HG03108 (cell line): ENCODE results near the gene LRMDA.

ENCODE experiments used
- ATAC-seq: cut with Tn5 transposase; IDR thresholded peaks from one replicate; pipeline ENCODE4 v1.9.1; 2021; ENCODE audit warnings: moderate library complexity; ENCODE audit not compliant: unreplicated experiment

LRMDA gene

DNA sequence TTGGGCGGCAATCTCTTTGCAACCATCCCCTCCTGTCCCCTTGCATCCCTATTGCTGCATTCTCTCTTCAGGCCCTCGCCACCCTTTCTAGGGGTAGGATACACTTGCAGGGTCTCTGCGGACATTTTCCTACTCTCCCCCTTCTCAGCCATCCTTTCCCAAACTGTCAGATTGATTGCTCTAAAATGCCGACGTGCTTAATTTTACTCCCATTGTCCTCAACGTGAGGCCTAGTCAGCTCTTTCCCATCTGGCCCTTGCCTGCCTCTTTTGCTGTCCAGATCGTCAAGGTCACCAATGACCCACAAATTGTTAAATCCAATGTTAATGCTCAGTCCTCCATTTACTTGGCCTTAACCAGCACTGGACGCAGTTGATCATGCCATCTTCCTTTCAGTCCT is 12.7 kb upstream of the LRMDA start:
- ATAC-seq = no peak

- ATAC-seq = no peak
Measured at GRCh38 chr10:75422913-75423312, 8.5 kb upstream of the LRMDA start.

GRCh38 chr10:75424571-75424970 is 6.9 kb upstream of the LRMDA start:
- ATAC-seq = no peak

GRCh38 chr10:75425291-75426079 is 5.9 kb upstream of the LRMDA start:
- no peak for ATAC-seq

DNA sequence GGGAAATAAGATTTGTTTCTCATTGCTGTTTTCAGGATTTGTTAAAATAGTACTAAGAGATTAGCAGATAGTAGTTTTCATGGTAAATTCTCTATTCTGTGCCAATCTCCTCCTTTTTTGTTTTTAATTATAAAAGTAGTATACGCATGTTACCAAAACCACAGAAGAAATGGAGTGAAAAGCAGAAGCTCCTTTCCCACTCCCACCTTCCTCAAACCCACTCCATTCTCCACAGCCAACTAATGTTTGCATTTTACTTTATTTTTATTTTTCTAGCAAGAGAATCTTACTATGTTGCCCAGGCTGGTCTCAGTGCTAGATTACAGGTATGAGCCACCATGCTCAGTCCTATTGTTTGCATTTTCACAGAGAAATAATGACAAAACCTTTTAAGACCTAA is 4.5 kb upstream of the LRMDA start:
- no peak for ATAC-seq

- ATAC-seq = no peak
Measured at GRCh38 chr10:75427951-75428350, 3.5 kb upstream of the LRMDA start.

- ATAC-seq = no peak
Measured at GRCh38 chr10:75428434-75429158, 2.8 kb upstream of the LRMDA start.

DNA sequence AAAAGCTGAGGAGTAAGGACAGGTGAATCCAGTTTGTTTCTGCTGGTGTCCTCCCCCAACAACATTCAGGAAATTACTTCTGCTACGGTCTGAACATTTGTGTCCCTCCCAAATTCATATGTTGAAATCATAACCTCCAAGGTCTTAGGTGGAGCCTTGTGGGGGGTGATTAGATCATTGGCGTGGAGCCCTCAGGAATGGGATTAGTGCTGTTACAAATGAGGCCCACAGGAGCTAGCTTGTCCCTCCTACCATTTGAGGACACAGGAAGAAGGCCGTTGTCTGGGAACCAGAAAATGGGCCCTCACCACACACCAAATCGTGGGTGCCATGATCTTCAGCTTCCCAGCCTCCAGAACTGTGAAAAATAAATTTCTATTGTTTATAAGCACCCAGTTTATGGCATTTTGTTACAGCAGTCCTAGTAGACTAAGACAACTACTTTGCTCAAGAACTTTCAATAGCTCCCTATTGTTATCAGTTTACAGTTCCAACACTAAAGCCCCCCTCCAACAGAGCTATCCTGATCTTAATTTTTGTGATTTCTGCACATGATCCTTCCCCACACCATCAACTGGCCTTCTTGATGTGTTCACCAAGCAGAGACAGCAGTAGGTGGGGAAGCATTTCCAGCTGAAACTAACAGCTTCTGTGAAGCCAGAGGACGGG is 2.1 kb upstream of the LRMDA start:
- ATAC-seq = no peak

GRCh38 chr10:75430000-75430763 is 1.2 kb upstream of the LRMDA start:
- no peak for ATAC-seq

GRCh38 chr10:75432176-75432575 is 752 bp downstream of the LRMDA start:
- no peak for ATAC-seq

- ATAC-seq = no peak
Measured at GRCh38 chr10:75432763-75433162, 1.3 kb downstream of the LRMDA start.

GRCh38 chr10:75433216-75433615 is 1.8 kb downstream of the LRMDA start:
- ATAC-seq = no peak

- no peak for ATAC-seq
Measured at GRCh38 chr10:75434291-75434690, 2.9 kb downstream of the LRMDA start.

DNA sequence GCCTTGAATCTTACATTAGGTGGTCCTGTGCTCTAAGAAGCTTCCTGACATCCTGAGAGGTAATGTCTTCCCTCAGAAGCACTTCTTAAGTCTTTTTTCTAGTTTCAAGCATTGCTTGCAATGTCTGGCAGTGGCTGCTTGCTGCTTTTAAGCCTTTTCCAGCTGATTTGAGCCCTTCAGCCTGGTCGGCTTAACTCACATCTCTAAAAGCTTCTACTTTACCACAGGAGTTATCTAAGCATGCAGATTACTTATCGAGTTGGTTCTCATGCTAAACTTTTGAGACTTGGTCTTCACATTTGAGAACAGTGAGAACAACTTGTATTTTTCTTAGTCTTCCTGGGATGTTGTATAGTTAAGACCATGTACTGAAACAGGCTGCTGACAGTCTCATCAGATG is 3.9 kb downstream of the LRMDA start:
- ATAC-seq = no peak

GRCh38 chr10:75436896-75437295 is 5.5 kb downstream of the LRMDA start:
- ATAC-seq = no peak

GRCh38 chr10:75437693-75438092 is 6.3 kb downstream of the LRMDA start:
- no peak for ATAC-seq

DNA sequence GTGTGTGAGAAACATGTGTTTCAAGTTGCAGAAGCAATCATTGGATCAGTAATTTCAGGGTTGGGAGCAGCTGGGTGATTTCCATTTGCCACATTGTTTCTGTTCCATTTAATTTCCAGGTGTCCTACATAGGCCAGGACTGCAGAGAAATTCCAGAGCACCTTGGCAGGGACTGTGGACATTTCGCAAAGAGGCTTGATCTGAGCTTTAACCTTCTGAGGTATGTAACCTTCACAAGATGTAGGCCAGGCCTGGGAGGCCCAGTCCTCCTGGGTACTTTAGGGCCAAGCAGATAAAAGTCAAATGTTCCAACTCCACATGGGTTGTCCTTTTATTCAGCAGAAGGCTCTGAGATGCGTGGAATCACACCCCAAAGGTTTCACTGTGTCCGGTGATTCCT is 6.9 kb downstream of the LRMDA start:
- no peak for ATAC-seq

- ATAC-seq = no peak
Measured at GRCh38 chr10:75439811-75440210, 8.4 kb downstream of the LRMDA start.

GRCh38 chr10:75440271-75440793 is 8.9 kb downstream of the LRMDA start:
- ATAC-seq = no peak

DNA sequence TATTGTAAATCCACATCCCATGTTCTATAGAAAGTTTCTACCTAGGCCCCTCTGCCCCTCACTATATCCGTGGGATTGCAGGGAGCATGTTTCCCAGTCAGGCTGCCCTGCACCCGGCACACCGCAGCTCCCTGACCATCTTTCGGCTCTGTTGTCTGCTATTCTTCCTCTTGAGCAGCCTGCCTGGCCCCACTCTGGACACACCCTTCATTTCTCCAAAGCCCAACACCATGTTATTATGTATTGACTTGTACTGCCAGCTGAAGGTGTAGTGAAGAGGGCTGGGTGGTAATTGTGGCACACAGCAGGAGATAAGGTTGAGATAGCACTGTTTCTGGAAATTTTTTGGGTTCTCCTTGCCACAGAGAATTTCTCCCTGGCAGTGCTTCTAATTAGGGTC is 9.8 kb downstream of the LRMDA start:
- no peak for ATAC-seq

DNA sequence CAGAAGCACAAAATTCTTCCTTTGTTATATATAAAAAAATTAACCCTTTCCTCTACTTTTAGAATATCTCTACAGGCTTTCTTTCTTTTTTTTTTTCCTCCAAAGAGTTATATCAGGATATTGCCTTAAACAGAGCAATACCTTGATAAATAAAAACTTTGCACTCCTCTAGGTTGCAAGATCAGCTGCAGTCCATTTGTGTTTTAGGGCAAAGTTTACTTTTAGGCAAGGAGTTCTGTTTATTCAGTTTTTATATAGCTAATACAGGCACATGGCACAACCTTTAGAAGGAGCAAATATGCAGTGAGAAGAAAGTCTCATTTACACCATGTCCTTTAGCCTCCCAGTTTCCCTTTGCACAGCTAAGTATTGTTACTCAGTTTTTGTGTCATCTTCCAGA is 10.3 kb downstream of the LRMDA start:
- no peak for ATAC-seq
